22Rv1 (cell line): Measurements from ENCODE around the gene ALLC.

Experiments
- ZFX ChIP-seq: fragments of 450-650 bp; IDR thresholded peaks from 2 replicates; pipeline ENCODE4 v1.6.1; 2017; ENCODE audit warnings: antibody characterized with exemption, borderline replicate concordance
- TF ChIP-seq, protein P1 (sequence below): fragments of 450-650 bp; IDR thresholded peaks from 2 replicates; pipeline ENCODE4 v1.5.1; 2017; ENCODE audit warnings: mild to moderate bottlenecking

- TF ChIP-seq, protein P1, sequence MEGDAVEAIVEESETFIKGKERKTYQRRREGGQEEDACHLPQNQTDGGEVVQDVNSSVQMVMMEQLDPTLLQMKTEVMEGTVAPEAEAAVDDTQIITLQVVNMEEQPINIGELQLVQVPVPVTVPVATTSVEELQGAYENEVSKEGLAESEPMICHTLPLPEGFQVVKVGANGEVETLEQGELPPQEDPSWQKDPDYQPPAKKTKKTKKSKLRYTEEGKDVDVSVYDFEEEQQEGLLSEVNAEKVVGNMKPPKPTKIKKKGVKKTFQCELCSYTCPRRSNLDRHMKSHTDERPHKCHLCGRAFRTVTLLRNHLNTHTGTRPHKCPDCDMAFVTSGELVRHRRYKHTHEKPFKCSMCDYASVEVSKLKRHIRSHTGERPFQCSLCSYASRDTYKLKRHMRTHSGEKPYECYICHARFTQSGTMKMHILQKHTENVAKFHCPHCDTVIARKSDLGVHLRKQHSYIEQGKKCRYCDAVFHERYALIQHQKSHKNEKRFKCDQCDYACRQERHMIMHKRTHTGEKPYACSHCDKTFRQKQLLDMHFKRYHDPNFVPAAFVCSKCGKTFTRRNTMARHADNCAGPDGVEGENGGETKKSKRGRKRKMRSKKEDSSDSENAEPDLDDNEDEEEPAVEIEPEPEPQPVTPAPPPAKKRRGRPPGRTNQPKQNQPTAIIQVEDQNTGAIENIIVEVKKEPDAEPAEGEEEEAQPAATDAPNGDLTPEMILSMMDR, result no peak
- TF ChIP-seq ZFX, result no peak
These were observed 19.4 kb downstream of the ALLC start for GRCh38 chr2:3677436-3677835.
